Neural cell (in vitro differentiated cells): Measurements from ENCODE around the gene USE1.

Experiments
- EP300 ChIP-seq: fragments of 450-650 bp; conservative IDR thresholded peaks from 2 replicates; pipeline ENCODE4 v1.6.1; 2014; ENCODE audit warnings: antibody characterized with exemption, mild to moderate bottlenecking, moderate library complexity; ENCODE audit not compliant: poor library complexity, severe bottlenecking
- EZH2 ChIP-seq: fragments of 200-600, 300-800 bp; shearing (Covaris generic), sonication (generic); IDR thresholded peaks from 2 replicates; pipeline ENCODE4 v1.6.1; 2014; ENCODE audit warnings: antibody characterized with exemption, low read length, borderline replicate concordance, mild to moderate bottlenecking; ENCODE audit not compliant: insufficient read depth, poor library complexity, severe bottlenecking
- REST ChIP-seq: IDR thresholded peaks from 2 replicates; pipeline ENCODE4 v1.6.1; 2012; ENCODE audit warnings: borderline replicate concordance

DNA sequence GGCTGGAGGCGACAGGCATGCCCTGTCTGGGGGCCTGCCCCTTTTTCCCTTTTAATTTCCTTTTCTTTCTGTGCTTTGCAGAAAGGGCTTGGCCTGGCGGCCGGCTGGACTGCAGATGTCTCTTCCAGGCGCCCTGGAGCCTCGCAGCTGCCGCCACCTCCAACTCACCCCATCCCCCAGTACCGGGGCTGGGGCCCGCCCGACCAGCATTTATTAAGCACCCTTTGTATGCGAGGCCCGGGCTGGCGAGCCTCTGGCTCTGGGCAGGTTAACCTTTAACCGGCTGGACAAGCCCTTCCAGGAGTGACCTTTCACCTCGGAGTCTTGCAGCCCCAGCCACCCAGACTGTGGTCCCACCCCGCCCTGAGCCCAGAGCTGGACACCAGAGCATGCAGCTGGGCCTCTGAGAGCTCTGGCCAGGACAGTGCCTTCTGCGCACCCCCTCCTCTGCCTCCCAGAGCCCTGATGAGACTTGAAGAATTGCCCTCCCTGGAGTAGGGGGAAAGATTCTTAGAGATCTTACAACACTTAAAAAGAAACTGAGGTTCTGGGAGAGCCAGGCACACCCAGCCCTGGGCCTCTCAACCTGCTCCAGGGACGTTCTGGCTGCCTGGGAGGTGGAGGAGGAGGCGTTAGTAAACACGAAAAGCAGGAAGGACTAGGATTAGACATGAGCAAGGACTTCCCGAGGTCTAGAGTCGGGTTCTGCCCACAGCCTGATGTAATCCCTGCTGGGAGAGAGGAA, 31.7 kb downstream of the USE1 start:
- TF ChIP-seq EZH2 (no peak), EP300 (no peak), REST (no peak)
